ENCODE measurements around the gene SFN. TPM values are rescaled to one million over a fixed set of nuclear protein-coding genes. Genes with fewer than 3 reads are reported as not detected.

SFN gene
- total and polyA plus RNA-seq, 2 of the 13 experiments (the other 11 are each of a cell fraction or from before 2014, with no cell fraction given): 4.3 to 5.6 TPM

DNA sequence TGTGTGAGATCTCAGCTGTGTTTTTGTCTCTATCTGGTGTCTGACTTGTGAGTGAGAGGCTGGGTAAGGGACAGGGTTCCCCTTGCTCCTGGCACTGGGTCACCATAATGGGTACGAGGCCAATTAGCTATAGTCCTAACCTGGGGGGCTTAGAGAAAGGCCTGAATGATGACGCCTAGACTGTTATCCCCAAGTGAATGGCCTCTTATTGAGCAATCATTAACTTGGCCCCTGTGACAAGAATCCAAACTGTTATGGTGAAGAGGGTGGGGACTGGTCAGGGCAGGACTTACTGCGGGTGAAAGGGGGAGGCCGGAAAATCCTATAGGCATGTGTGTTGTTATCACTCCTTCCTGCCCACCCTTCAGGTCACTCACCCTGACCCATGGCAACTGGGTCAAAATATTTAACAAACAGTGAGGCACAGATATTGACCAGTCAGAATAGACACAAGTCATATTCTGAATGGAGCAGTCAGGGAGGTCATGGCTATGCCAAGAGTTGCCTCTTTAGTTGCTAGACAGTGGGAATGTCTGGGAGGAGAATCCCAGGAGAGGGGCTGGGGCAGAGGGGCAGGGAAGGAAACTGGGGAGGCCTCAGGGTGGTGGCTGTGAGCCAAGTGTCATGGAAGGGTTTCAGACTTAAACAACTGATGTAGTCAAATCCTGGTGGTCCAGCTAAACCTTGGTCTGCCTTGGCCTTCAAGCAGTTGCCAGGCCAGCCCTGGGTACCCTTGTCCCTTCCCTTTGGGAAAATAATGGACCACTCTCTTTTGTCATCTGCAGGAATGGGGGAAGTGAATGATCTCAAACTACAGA, 47.6 kb downstream of the SFN start (continued):
- TF ChIP-seq, protein P1, sequence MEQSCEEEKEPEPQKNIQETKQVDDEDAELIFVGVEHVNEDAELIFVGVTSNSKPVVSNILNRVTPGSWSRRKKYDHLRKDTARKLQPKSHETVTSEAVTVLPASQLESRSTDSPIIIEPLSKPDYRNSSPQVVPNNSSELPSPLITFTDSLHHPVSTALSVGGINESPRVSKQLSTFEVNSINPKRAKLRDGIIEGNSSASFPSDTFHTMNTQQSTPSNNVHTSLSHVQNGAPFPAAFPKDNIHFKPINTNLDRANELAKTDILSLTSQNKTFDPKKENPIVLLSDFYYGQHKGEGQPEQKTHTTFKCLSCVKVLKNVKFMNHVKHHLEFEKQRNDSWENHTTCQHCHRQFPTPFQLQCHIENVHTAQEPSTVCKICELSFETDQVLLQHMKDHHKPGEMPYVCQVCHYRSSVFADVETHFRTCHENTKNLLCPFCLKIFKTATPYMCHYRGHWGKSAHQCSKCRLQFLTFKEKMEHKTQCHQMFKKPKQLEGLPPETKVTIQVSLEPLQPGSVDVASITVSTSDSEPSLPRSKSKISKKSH (CRISPR knock-in tag; IDR thresholded peaks at IDR 0.05; ENCODE audit: borderline replicate concordance): no peak
- TF ChIP-seq, protein P2, sequence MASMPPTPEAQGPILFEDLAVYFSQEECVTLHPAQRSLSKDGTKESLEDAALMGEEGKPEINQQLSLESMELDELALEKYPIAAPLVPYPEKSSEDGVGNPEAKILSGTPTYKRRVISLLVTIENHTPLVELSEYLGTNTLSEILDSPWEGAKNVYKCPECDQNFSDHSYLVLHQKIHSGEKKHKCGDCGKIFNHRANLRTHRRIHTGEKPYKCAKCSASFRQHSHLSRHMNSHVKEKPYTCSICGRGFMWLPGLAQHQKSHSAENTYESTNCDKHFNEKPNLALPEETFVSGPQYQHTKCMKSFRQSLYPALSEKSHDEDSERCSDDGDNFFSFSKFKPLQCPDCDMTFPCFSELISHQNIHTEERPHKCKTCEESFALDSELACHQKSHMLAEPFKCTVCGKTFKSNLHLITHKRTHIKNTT (CRISPR knock-in tag; IDR thresholded peaks at IDR 0.05): no peak
- TF ChIP-seq, protein P3, sequence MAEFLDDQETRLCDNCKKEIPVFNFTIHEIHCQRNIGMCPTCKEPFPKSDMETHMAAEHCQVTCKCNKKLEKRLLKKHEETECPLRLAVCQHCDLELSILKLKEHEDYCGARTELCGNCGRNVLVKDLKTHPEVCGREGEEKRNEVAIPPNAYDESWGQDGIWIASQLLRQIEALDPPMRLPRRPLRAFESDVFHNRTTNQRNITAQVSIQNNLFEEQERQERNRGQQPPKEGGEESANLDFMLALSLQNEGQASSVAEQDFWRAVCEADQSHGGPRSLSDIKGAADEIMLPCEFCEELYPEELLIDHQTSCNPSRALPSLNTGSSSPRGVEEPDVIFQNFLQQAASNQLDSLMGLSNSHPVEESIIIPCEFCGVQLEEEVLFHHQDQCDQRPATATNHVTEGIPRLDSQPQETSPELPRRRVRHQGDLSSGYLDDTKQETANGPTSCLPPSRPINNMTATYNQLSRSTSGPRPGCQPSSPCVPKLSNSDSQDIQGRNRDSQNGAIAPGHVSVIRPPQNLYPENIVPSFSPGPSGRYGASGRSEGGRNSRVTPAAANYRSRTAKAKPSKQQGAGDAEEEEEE (CRISPR knock-in tag; IDR thresholded peaks at IDR 0.05; ENCODE audit: borderline replicate concordance): no peak
- TF ChIP-seq ZNF768 (CRISPR knock-in tag; IDR thresholded peaks at IDR 0.05) (no peak), TOPORS (CRISPR knock-in tag; IDR thresholded peaks at IDR 0.05) (peak; percentile 43; the same call in 1 of the 2 replicates), FOXP1 (IDR thresholded peaks at IDR 0.05) (no peak), FOXP1 (CRISPR knock-in tag; IDR thresholded peaks at IDR 0.05) (peak; percentile 89), PITX1 (CRISPR knock-in tag; IDR thresholded peaks at IDR 0.05) (peak; percentile 89), ZNF354B (CRISPR knock-in tag; IDR thresholded peaks at IDR 0.05) (no peak), CBX1 (IDR thresholded peaks at IDR 0.05; ENCODE audit: low read depth) (no peak), ZNF720 (CRISPR knock-in tag; IDR thresholded peaks at IDR 0.05) (no peak), GATAD1 (CRISPR knock-in tag; IDR thresholded peaks at IDR 0.05) (peak; percentile 66; the same call in 1 of the 2 replicates)
- TF ChIP-seq, protein P4, sequence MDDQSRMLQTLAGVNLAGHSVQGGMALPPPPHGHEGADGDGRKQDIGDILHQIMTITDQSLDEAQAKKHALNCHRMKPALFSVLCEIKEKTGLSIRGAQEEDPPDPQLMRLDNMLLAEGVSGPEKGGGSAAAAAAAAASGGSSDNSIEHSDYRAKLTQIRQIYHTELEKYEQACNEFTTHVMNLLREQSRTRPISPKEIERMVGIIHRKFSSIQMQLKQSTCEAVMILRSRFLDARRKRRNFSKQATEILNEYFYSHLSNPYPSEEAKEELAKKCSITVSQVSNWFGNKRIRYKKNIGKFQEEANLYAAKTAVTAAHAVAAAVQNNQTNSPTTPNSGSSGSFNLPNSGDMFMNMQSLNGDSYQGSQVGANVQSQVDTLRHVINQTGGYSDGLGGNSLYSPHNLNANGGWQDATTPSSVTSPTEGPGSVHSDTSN (CRISPR knock-in tag; IDR thresholded peaks at IDR 0.05; ENCODE audit: borderline replicate concordance): no peak
- TF ChIP-seq, protein P5, sequence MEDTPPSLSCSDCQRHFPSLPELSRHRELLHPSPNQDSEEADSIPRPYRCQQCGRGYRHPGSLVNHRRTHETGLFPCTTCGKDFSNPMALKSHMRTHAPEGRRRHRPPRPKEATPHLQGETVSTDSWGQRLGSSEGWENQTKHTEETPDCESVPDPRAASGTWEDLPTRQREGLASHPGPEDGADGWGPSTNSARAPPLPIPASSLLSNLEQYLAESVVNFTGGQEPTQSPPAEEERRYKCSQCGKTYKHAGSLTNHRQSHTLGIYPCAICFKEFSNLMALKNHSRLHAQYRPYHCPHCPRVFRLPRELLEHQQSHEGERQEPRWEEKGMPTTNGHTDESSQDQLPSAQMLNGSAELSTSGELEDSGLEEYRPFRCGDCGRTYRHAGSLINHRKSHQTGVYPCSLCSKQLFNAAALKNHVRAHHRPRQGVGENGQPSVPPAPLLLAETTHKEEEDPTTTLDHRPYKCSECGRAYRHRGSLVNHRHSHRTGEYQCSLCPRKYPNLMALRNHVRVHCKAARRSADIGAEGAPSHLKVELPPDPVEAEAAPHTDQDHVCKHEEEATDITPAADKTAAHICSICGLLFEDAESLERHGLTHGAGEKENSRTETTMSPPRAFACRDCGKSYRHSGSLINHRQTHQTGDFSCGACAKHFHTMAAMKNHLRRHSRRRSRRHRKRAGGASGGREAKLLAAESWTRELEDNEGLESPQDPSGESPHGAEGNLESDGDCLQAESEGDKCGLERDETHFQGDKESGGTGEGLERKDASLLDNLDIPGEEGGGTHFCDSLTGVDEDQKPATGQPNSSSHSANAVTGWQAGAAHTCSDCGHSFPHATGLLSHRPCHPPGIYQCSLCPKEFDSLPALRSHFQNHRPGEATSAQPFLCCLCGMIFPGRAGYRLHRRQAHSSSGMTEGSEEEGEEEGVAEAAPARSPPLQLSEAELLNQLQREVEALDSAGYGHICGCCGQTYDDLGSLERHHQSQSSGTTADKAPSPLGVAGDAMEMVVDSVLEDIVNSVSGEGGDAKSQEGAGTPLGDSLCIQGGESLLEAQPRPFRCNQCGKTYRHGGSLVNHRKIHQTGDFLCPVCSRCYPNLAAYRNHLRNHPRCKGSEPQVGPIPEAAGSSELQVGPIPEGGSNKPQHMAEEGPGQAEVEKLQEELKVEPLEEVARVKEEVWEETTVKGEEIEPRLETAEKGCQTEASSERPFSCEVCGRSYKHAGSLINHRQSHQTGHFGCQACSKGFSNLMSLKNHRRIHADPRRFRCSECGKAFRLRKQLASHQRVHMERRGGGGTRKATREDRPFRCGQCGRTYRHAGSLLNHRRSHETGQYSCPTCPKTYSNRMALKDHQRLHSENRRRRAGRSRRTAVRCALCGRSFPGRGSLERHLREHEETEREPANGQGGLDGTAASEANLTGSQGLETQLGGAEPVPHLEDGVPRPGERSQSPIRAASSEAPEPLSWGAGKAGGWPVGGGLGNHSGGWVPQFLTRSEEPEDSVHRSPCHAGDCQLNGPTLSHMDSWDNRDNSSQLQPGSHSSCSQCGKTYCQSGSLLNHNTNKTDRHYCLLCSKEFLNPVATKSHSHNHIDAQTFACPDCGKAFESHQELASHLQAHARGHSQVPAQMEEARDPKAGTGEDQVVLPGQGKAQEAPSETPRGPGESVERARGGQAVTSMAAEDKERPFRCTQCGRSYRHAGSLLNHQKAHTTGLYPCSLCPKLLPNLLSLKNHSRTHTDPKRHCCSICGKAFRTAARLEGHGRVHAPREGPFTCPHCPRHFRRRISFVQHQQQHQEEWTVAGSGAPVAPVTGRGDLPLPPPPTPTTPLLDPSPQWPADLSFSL (CRISPR knock-in tag; IDR thresholded peaks at IDR 0.05): peak; percentile 89
- TF ChIP-seq, protein P6, sequence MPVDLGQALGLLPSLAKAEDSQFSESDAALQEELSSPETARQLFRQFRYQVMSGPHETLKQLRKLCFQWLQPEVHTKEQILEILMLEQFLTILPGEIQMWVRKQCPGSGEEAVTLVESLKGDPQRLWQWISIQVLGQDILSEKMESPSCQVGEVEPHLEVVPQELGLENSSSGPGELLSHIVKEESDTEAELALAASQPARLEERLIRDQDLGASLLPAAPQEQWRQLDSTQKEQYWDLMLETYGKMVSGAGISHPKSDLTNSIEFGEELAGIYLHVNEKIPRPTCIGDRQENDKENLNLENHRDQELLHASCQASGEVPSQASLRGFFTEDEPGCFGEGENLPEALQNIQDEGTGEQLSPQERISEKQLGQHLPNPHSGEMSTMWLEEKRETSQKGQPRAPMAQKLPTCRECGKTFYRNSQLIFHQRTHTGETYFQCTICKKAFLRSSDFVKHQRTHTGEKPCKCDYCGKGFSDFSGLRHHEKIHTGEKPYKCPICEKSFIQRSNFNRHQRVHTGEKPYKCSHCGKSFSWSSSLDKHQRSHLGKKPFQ (CRISPR knock-in tag; IDR thresholded peaks at IDR 0.05; ENCODE audit: insufficient replicate concordance): peak; percentile 70

All from HepG2 (cell line).